Tibial nerve (tissue), 4 donors: Measurements from ENCODE around the gene SECTM1.

Experiments
- CTCF ChIP-seq, 5 experiments: fragments of 200-600 bp in 3 of 5; fragments of 450-650 bp in 2 of 5; sonication (generic) in 3 of 5; IDR thresholded peaks; one replicate each; pipeline ENCODE4 v1.5.1; 2016 to 2019; ENCODE audit warnings: antibody characterized with exemption in 5 of 5, mild to moderate bottlenecking in 3 of 5, moderate library complexity in 2 of 5
- EP300 ChIP-seq, 2 donors: sonication (generic); formaldehyde crosslinking; IDR thresholded peaks; one replicate each; pipeline ENCODE4 v1.6.1; 2017; ENCODE audit warnings: antibody characterized with exemption in 2 of 2, mild to moderate bottlenecking in 1 of 2
- POLR2A ChIP-seq, 2 donors: fragments of 450-650 bp; IDR thresholded peaks; one replicate each; pipeline ENCODE4 v1.6.1; 2017; ENCODE audit warnings: antibody characterized with exemption in 2 of 2, mild to moderate bottlenecking in 2 of 2, moderate library complexity in 2 of 2

GRCh38 chr17:82280537-82280936 lies 53.0 kb downstream of the SECTM1 start:
- TF ChIP-seq CTCF (IDR thresholded peaks at IDR 0.05), result no peak
- TF ChIP-seq EP300 (IDR thresholded peaks at IDR 0.05), result no peak
- no peak for TF ChIP-seq POLR2A (IDR thresholded peaks at IDR 0.05)
